HG02973 (cell line): ENCODE data around the gene MCUB.

Experiments
- ATAC-seq: cut with Tn5 transposase; IDR thresholded peaks from one replicate; pipeline ENCODE4 v1.9.1; 2021; ENCODE audit warnings: moderate library complexity; ENCODE audit not compliant: unreplicated experiment

Gene MCUB

GRCh38 chr4:109624536-109624935 lies 64.5 kb downstream of the MCUB start:
- ATAC-seq: no peak

DNA sequence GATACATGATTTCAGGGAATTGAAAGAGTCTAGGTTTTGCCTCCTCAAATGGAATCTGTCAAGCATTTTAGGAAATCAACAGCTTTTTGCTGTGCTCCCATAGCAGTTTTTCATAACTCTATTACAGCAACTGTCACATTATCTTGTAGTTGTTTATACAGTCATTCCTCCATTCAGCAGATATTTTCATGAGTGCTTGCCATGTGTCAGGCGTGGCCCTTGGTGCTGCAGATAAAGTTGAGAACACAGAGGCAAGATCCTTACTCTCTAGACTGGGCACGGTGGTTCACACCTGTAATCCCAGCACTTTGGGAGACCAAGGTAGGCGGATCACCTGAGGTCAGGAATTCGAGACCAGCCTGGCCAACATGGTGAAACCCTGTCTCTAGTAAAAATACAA lies 67.3 kb downstream of the MCUB start:
- no peak for ATAC-seq

DNA sequence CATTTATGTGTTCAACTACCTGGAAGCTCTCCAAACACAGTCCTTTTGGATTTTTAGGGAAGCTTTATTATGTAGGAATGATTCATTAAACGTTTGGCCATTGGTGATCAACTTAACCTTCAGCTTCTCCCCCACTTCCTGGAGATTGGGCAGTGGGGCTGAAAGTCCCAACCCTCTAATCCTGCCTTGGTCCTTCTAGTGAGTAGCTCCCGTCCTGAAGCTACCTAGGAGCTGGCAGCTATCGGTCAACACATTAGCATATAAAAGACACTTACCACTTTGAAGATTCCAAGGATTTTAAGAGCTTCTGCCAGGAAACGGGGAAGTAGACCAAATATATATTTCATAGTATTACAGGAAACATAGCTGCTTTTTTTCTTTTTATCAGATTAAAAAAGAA lies 69.7 kb downstream of the MCUB start:
- ATAC-seq: no peak

- no peak for ATAC-seq
Observed at GRCh38 chr4:109631532-109632108, 71.6 kb downstream of the MCUB start.

DNA sequence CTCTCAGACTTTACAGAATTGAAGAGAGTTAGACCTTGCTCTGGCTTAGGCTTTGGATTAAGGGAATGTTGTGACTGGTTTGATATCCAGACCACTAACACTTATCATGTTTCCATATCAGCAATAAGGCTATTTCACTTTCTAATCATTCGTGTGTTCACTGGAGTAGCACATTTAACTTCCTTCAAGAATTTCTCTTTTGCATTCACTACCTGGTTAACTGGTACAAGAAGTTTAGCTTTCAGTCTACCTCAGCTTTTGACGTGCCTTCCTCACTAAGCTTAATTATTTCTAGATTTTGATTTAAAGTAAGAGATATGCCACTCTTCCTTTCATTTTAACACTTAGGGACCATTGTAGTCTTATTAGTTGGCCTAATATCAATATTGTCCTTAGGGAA lies 80.6 kb downstream of the MCUB start:
- ATAC-seq: no peak

DNA sequence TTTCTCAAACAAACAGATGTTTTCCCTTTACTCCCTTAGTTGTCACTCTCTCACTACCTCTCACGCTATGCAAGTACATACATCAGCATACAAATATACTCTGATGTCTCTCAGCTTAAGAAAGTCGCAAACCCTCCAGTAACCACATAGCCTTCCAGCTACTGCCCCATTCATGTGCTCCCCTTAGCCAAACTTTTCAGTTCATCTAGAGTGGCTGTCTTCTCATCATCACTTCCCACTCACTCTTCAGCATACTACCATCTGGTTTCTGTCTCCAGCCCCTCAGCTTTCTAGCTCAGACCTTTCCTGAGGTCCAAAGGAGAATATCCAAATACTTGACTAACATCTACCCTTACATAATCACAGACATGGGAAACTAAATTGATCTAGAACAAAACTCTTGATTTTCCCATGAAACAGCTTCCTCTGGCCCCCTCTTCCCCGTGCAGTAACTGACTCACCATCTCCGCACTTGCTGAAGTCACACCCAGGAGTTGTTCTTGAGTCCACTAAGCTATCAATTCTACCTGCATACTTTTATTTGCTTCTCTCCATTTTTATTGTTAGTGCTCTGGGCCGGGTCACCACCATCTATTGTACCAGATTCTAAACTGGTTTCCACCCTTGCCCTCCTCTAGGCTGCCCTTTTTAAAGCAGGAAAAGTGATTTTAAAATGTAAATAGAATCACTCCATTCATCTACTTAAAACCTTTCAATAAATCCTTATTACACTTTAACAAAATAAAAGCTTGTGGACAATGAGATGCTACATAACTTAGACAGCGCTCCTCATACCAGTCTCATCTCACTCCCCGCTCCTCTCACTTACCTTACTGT lies 86.0 kb downstream of the MCUB start:
- ATAC-seq: no peak

- peak; percentile 67 for ATAC-seq
Observed at GRCh38 chr4:109648266-109648996, 88.4 kb downstream of the MCUB start.

- ATAC-seq: no peak
Observed at GRCh38 chr4:109648997-109649575, 89.0 kb downstream of the MCUB start.

- peak; percentile 88 for ATAC-seq
Observed at GRCh38 chr4:109649872-109650271, 89.8 kb downstream of the MCUB start.

- ATAC-seq: no peak
Observed at GRCh38 chr4:109655396-109655795, 95.3 kb downstream of the MCUB start.

- ATAC-seq: no peak
Observed at GRCh38 chr4:109657854-109658418, 97.9 kb downstream of the MCUB start.

DNA sequence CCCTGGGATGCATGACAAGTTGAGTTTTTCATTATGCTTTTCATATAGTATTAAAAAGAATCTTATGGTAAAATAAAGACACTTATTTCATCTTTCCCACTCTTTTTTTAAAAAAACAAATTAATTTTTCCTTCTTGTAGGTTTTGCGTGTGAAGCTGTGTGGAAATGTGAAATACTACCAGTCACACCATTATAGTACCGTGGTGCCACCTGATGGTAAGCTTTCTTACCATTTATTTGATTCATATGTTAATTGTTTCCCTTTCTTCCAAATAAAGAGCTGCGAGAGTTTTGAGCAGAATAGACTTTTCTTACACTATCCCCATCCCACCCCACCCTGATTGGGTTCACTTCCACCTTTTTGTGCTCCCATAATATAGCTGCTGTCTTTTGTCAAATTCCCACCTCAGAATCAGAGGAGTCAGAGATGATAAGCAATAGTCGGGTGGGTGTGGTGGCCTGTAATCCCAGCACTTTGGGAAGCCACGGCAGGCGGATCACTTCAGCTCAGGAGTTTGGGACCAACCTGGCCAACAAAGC lies 98.9 kb downstream of the MCUB start:
- no peak for ATAC-seq

- no peak for ATAC-seq
Observed at GRCh38 chr4:109662116-109662515, 102.1 kb downstream of the MCUB start.

DNA sequence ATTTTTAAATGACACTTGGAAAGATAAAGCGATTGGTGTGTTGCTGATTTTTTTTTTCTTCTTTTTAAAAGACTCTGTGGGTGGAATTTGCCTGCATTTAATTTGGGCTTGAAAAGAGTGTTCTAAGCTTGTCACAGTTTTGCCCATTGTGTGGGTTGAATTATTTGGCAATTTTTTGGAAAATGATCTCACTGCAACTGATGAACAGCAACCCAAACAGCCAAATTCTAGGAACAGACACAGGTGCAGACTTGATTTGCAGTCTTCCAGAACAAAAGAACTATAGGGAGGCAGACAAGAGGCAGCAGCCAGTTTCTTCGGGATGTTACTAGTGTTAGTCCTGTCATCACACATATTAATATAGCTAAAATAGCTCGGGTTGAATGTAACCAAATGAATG lies 102.7 kb downstream of the MCUB start:
- no peak for ATAC-seq

GRCh38 chr4:109665783-109666485 lies 105.9 kb downstream of the MCUB start:
- ATAC-seq: no peak

DNA sequence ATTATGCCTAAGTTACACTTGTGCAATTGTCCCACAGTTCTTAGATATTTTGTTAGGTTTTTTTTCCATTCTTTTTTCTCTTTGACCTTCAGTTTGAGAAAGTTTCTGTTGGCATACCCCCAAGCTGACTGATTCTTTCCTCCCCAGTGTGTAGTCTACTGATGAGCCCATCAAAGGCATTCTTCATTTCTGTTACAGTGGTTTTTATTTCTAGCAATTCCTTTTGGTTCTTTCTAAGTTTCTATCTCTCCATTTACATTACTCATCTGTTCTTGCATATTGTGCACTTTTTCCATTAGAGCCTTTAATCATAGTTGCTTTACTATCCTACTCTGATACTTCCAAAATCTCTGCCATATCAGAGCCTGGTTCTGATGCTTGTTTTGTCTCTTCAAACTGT lies 111.3 kb downstream of the MCUB start:
- no peak for ATAC-seq

DNA sequence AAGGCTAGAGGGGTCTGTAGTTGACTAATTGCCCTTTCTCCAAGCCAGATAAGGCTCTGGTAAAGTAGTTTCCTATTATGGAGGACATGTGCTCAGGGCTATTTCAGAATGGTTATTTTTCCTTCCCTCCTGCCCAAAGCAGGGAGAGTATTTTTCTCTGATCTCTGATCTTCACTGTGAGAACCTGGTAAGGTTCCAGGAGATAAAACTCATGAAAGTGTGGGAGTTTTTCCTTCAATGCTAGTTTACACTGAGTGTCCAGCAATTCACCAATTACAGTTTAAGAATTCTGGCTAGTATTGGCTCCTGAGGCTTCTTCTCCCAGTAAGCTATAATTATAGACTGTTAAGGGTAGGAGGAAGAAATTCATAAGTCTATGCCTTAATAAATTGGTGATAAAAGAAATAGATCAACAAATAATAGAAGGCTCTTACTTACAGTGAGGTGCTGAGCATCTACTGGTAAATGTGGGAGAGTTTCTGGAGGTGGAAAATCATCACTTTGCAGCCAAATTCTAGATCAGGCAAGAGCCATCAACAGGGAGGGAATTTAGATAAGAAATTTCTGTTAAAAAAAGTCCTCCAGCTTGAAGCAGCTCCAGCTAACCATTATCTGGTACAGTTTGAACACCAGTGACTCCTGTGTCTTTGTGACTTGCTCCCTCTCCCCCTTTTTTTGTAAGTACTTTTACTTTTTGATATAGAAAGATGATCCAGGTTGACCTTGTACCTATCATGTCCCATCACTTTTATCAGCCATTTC lies 112.3 kb downstream of the MCUB start:
- ATAC-seq: no peak

DNA sequence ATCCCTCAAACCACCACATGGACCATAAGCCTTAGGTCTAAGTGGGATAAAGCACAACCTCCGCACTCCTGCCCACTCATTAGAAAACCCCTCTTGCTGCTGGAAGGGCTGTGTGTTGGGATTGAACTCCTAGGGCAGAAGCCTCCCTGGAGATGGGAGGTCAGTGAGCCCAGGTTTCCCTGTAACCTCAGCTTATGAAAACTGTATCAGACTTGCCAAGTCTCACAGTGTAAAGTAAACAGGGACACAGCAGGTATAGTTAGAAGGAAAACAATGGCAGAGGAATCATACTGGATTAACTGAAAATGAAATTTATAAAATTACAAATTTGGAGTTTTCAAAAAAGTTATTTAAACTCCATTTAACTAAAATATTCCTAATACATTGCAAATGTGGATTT lies 113.3 kb downstream of the MCUB start:
- no peak for ATAC-seq

DNA sequence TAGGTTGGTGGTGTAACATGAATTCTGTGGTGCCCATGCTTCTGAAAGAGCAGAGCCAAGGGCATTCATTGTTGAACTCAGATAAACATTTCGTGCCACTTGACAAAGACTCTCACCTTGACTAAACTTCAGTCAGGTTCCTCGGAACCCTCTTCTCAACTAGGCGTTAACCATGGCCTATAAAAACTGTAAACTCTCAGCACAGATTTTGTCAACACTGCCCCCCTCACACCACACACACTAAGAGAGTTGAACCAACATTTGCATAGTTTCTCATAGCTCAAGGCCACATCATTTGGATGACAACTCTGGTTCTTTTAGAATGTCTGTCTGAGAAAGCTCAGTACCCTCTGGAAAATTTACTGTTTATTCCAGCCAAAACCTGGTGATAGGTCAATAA lies 115.1 kb downstream of the MCUB start:
- ATAC-seq: no peak

GRCh38 chr4:109675843-109676242 lies 115.8 kb downstream of the MCUB start:
- no peak for ATAC-seq
